GM21381 (cell line): ENCODE results near the gene MGAT1.

ENCODE experiments used
- ATAC-seq: cut with Tn5 transposase; IDR thresholded peaks from one replicate; pipeline ENCODE4 v1.9.1; 2021; ENCODE audit warnings: mild to moderate bottlenecking, moderate library complexity; ENCODE audit not compliant: unreplicated experiment

MGAT1 gene

GRCh38 chr5:180824630-180825476, 22.2 kb upstream of the MGAT1 start:
- ATAC-seq, result no peak

- ATAC-seq, result no peak
Measured at GRCh38 chr5:180823940-180824629, 21.5 kb upstream of the MGAT1 start.

- no peak for ATAC-seq
Measured at GRCh38 chr5:180823346-180823745, 20.7 kb upstream of the MGAT1 start.

- no peak for ATAC-seq
Measured at GRCh38 chr5:180821538-180821937, 18.9 kb upstream of the MGAT1 start.

GRCh38 chr5:180820788-180821321, 18.2 kb upstream of the MGAT1 start:
- peak; percentile 64 for ATAC-seq

GRCh38 chr5:180818677-180819341, 16.2 kb upstream of the MGAT1 start:
- ATAC-seq, result no peak

- ATAC-seq, result no peak
Measured at GRCh38 chr5:180817893-180818674, 15.5 kb upstream of the MGAT1 start.

- peak; percentile 44 for ATAC-seq
Measured at GRCh38 chr5:180816608-180817534, 14.3 kb upstream of the MGAT1 start.

- no peak for ATAC-seq
Measured at GRCh38 chr5:180815293-180815917, 12.8 kb upstream of the MGAT1 start.

GRCh38 chr5:180813420-180813819, 10.8 kb upstream of the MGAT1 start:
- no peak for ATAC-seq

- no peak for ATAC-seq
Measured at GRCh38 chr5:180811623-180812124, 9.1 kb upstream of the MGAT1 start.

GRCh38 chr5:180810959-180811622, 8.5 kb upstream of the MGAT1 start:
- ATAC-seq, result no peak

- peak; percentile 66 for ATAC-seq
Measured at GRCh38 chr5:180810210-180810958, 7.8 kb upstream of the MGAT1 start.

GRCh38 chr5:180809403-180810209, 7.0 kb upstream of the MGAT1 start:
- ATAC-seq, result peak; percentile 55

- ATAC-seq, result no peak
Measured at GRCh38 chr5:180808461-180809000, 5.9 kb upstream of the MGAT1 start.

GRCh38 chr5:180807654-180808414, 5.2 kb upstream of the MGAT1 start:
- no peak for ATAC-seq
